Spleen (tissue), 11 donors: Measurements from ENCODE around the gene LARP4B. TPM values are rescaled to one million over a fixed set of nuclear protein-coding genes. Genes with fewer than 3 reads are reported as not detected.
A peak's percentile ranks its signal among the peaks of the same experiment; 100 is the strongest.

Source experiments
- DNase-seq: peaks from one replicate; pipeline ENCODE4 v3.0.0-alpha.2; 2020
- H3K27ac ChIP-seq, 8 donors: fragments of 200-600 bp; sonication (generic) in 7 of 8; 1 replicate in 4 of 8; 2 replicates in 4 of 8; pipeline versions ENCODE4 v1.5.0 to v1.8.0; 2016 to 2021; ENCODE audit warnings: inconsistent platforms in 4 of 8, mild to moderate bottlenecking in 4 of 8, moderate library complexity in 1 of 8
- H3K27me3 ChIP-seq, 7 donors: fragments of 200-600 bp; sonication (generic) in 6 of 7; replicated peaks in 1 of 7; 1 replicate in 4 of 7; 2 replicates in 3 of 7; pipeline versions ENCODE4 v1.5.0 to v1.8.0; 2016 to 2021; ENCODE audit warnings: inconsistent platforms in 3 of 7, mild to moderate bottlenecking in 1 of 7
- H3K36me3 ChIP-seq, 6 donors: fragments of 200-600 bp; sonication (generic) in 5 of 6; 1 replicate in 4 of 6; 2 replicates in 2 of 6; pipeline versions ENCODE4 v1.5.0 to v1.8.0; 2016 to 2021; ENCODE audit warnings: inconsistent platforms in 2 of 6
- H3K4me1 ChIP-seq, 6 donors: fragments of 200-600 bp; sonication (generic) in 5 of 6; 1 replicate in 3 of 6; 2 replicates in 3 of 6; pipeline versions ENCODE4 v1.5.0 to v1.8.0; 2016 to 2021; ENCODE audit warnings: inconsistent platforms in 3 of 6
- H3K4me3 ChIP-seq, 8 donors: fragments of 200-600 bp; sonication (generic) in 7 of 8; 1 replicate in 4 of 8; 2 replicates in 4 of 8; pipeline versions ENCODE4 v1.5.0 to v1.8.0; 2016 to 2021; ENCODE audit warnings: inconsistent platforms in 4 of 8, mild to moderate bottlenecking in 4 of 8, moderate library complexity in 2 of 8
- H3K9me3 ChIP-seq, 8 donors: fragments of 200-600 bp; sonication (generic) in 7 of 8; 1 replicate in 4 of 8; 2 replicates in 4 of 8; pipeline versions ENCODE4 v1.5.0 to v1.8.0; 2016 to 2021; ENCODE audit warnings: inconsistent platforms in 4 of 8
- POLR2A ChIP-seq, 3 donors: fragments of 450-650 bp; IDR thresholded peaks; one replicate each; pipeline ENCODE4 v1.5.1; 2017; ENCODE audit warnings: antibody characterized with exemption in 3 of 3, mild to moderate bottlenecking in 1 of 3
- POLR2AphosphoS5 ChIP-seq, 3 donors: sonication (generic); formaldehyde crosslinking; IDR thresholded peaks; one replicate each; pipeline ENCODE4 v1.5.1; 2017; ENCODE audit warnings: antibody characterized with exemption in 3 of 3
- WGBS, 5 donors: extraction: QIAGEN DNeasy Blood & Tissue Kit in 3 of 5; methylation state at CpG; one replicate each; pipeline versions ENCODE4 v1.1.5 to v1.1.7; 2013 to 2018; 5-methylcytosine and 5-hydroxymethylcytosine counted together
- intact Hi-C: fragments of 100-400 bp; cut with DNase I; formaldehyde crosslinking; loops from one replicate; pipeline ENCODE4 v1.15.0; 2023; ENCODE audit warnings: low total_unique reads
- polyA plus RNA-seq, 3 donors: library from polyadenylated mRNA; stranded (reverse); fragments of 200-250 nt; gene quantifications; one replicate each; pipeline ENCODE4 v1.2.1, GENCODE V29; 2013
- total RNA-seq, 7 donors: library from RNA; depleted of rRNA in 3 of 7; stranded (reverse); fragments of >200 nt in 3 of 7; fragmentation: NEBNext Ultra II Directional in 4 of 7; extraction: Animal tissue kit (Norgen Biotek cat#: 25700) in 4 of 7; gene quantifications; one replicate each; pipeline versions ENCODE4 v1.1.0 to v1.2.1, GENCODE V29; 2016 to 2021
- TF ChIP-seq, protein P1 (sequence below), 11 experiments: fragments of 200-600 bp in 7 of 11; fragments of 450-650 bp in 4 of 11; sonication (generic) in 4 of 11; IDR thresholded peaks in 8 of 11; conservative IDR thresholded peaks in 3 of 11; 1 replicate in 7 of 11; 2 replicates in 4 of 11; pipeline versions ENCODE4 v1.4.0 to v1.8.0; 2016 to 2021; ENCODE audit warnings: antibody characterized with exemption in 11 of 11, inconsistent platforms in 4 of 11, mild to moderate bottlenecking in 1 of 11
- donor health status: healthy with polysubstance abuse.
- donor health status: DM: no; HTN: no; CAD: no; lungs with moderate emphysema.
- donor health status: DM: no; HTN: no; CAD: no.
- donor health status: Bipolar disorder and iron deficiency.
- donor health status: healthy.
- donor health status: DM: no; HTN: no; CAD: no.
- donor health status: DM: yes; HTN: yes; CAD: no.

The LARP4B gene
- total and polyA plus RNA-seq, 10 donors = 12.7 to 163 (median 88.7) TPM

DNA sequence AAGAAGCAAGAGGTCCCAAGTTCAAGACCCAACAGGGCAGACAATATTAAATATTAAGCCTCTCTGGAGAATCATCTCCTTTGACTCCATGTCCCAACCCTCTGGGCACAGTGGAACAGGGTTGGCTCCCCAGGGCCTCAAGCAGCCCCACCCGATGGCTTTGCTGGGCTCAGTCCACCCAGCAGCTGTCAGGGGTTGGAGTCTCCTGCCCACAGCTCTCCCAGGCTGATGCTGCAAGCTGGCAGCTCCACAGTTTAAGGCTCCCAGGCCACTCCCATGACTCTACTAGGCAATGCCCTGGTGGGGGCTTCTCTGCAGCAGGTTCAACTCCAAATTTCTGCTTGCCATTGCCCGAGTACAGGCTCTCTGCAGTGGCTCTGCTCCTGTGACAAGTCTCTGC lies 55.1 kb downstream of the LARP4B start:
- TF ChIP-seq, protein P1, sequence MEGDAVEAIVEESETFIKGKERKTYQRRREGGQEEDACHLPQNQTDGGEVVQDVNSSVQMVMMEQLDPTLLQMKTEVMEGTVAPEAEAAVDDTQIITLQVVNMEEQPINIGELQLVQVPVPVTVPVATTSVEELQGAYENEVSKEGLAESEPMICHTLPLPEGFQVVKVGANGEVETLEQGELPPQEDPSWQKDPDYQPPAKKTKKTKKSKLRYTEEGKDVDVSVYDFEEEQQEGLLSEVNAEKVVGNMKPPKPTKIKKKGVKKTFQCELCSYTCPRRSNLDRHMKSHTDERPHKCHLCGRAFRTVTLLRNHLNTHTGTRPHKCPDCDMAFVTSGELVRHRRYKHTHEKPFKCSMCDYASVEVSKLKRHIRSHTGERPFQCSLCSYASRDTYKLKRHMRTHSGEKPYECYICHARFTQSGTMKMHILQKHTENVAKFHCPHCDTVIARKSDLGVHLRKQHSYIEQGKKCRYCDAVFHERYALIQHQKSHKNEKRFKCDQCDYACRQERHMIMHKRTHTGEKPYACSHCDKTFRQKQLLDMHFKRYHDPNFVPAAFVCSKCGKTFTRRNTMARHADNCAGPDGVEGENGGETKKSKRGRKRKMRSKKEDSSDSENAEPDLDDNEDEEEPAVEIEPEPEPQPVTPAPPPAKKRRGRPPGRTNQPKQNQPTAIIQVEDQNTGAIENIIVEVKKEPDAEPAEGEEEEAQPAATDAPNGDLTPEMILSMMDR (IDR thresholded peaks at IDR 0.05 in 8 of 11, conservative IDR thresholded peaks at IDR 0.05 in 3 of 11) = no peak
- TF ChIP-seq POLR2AphosphoS5 (IDR thresholded peaks at IDR 0.05) (peak in 1 of 3 donors; percentile 21), POLR2A (IDR thresholded peaks at IDR 0.05) (no peak)
- Histone ChIP-seq H3K27me3 (no peaks in the 10 kb centered on the region), H3K4me3 (no peak overlapping the region), H3K27ac (no peak overlapping the region), H3K9me3 (no peaks in the 10 kb centered on the region), H3K36me3 (peaks cover 0 to 100% (median 48%) of the 10 kb centered on the region in 6 donors), H3K4me1 (peaks cover 0 to 24% (median 0%) of the 10 kb centered on the region in 6 donors)
- DNase-seq = no peak
- 90 to 100% (median 95%) methylated on average over 2 of the region's 2 CpGs for WGBS, 5 donors
- intact Hi-C loops = no loop called here

DNA sequence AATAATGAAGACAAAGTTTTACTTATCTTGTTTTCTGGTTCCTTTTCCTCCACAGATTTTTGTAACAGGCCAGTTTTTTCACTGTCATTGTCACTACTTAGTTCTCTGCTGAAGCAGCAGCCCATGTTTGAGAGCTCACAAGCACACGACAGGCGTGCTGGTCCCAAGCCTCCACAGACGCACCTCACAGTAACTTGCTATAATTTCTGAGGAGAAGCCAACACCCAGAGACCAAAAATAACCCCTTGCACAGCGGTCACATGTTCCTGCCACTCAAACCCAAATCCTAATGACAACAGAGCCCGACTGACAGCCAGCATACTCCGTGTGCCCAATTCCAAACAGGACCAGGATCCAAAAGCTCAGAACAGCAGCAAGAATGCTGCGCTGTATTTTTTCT lies 58.5 kb downstream of the LARP4B start:
- Histone ChIP-seq H3K9me3 (no peaks in the 10 kb centered on the region), H3K4me3 (no peak overlapping the region), H3K27ac (no peak overlapping the region), H3K4me1 (peaks cover 0 to 28% (median 0%) of the 10 kb centered on the region in 6 donors), H3K36me3 (peaks cover 0 to 97% (median 26%) of the 10 kb centered on the region in 6 donors), H3K27me3 (no peaks in the 10 kb centered on the region)
- WGBS, 5 donors = 92 to 97% (median 96%) methylated on average over 7 of the region's 7 CpGs
- TF ChIP-seq POLR2A (IDR thresholded peaks at IDR 0.05) = no peak
- no peak for DNase-seq
- intact Hi-C loops = no loop called here

DNA sequence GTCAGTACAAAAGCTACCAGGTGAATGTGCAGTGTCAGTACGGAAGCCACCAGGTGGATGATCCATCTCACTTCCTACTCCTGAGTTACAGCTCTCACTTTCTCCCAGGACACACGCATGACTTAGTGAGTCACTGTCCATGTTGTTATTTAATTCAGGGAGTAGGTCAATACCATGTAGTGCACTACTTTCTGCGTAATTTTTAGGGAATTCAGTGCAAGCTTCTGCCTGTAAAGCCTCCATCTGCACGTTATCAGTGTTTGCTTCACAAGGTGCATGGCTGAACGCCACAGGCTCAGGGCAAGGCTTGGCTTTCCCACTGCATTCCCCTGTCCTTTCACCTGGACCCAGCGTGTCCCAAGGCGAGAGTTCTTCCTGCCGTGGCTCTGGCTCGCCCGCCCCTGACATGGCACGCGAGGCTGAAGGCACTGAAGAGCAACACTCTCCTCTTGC lies 59.5 kb downstream of the LARP4B start:
- H3K36me3 ChIP-seq = peaks cover 0 to 96% (median 21%) of the 10 kb centered on the region in 6 donors
- 96 to 98% (median 97%) methylated on average over 12 of the region's 12 CpGs for WGBS, 5 donors
- H3K27me3 ChIP-seq = no peaks in the 10 kb centered on the region
- peaks cover 0 to 24% (median 0%) of the 10 kb centered on the region in 6 donors for H3K4me1 ChIP-seq
- DNase-seq = no peak
- H3K27ac ChIP-seq = no peak overlapping the region
- no peak overlapping the region for H3K4me3 ChIP-seq
- intact Hi-C loops = no loop called here
- no peaks in the 10 kb centered on the region for H3K9me3 ChIP-seq
- TF ChIP-seq POLR2AphosphoS5 (IDR thresholded peaks at IDR 0.05) = peak in 2 of 3 donors; percentile 37 to 53
- TF ChIP-seq, protein P1 (IDR thresholded peaks at IDR 0.05 in 8 of 11, conservative IDR thresholded peaks at IDR 0.05 in 3 of 11) = no peak

DNA sequence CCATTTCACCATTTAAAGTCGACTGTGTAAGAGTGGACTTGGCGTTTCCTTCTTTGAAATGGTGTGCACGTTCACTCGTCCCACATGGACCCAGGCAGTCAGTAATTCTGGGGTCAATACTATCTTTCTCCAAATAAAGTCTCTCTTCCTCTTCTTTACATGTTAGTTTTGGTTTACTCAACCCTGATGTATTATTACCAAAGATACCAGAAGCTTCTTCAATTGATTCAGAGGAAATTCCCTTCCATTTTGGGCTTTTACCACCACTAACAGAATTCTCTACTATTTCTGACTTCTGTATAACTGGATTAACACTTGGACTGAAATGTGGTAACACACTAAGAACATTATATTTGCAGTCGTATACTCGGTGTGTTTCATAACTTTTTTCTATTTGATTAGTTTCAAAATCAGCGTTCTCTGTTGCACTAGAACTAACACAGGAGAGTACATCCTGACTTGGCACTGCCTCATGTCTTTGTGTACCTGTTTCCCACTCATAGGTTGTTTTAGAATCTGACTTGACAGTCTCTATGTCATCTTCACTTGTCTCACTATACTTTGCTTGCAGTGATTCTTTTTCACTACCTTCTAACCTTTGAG lies 60.8 kb downstream of the LARP4B start:
- TF ChIP-seq, protein P1 (IDR thresholded peaks at IDR 0.05 in 8 of 11, conservative IDR thresholded peaks at IDR 0.05 in 3 of 11) = no peak
- TF ChIP-seq POLR2AphosphoS5 (IDR thresholded peaks at IDR 0.05) (no peak), POLR2A (IDR thresholded peaks at IDR 0.05) (no peak)
- DNase-seq = no peak
- Histone ChIP-seq H3K36me3 (peaks cover 0 to 96% (median 18%) of the 10 kb centered on the region in 6 donors), H3K27ac (peak overlapping the region in 2 of 8 donors; percentile 4), H3K9me3 (no peaks in the 10 kb centered on the region), H3K4me1 (peaks cover 0 to 35% (median 4%) of the 10 kb centered on the region in 6 donors), H3K27me3 (no peaks in the 10 kb centered on the region), H3K4me3 (no peak overlapping the region)
- intact Hi-C loops = no loop called here
- 58 to 79% (median 67%) methylated on average over 7 of the region's 7 CpGs for WGBS, 5 donors
